H1 (cell line): Measurements from ENCODE around the gene GPER1. TPM values are rescaled to one million over a fixed set of nuclear protein-coding genes. Genes with fewer than 3 reads are reported as not detected.

ENCODE experiments used
- CTCF ChIA-PET: fragments of 300-600 bp; sonication (Branson Sonifier 250); formaldehyde crosslinking; loops from one replicate; lab custom pipeline; 2021; ENCODE audit not compliant: partially characterized antibody; lab: Charles Lee
- POLR2A ChIA-PET: fragments of 300-600 bp; sonication (Branson Sonifier 250); formaldehyde crosslinking; loops from one replicate; lab custom pipeline; 2021; ENCODE audit warnings: inconsistent platforms; ENCODE audit not compliant: partially characterized antibody; lab: Charles Lee
- DNase-seq, 2 experiments: peaks; one replicate each; pipeline versions ENCODE4 v3.0.0 to v3.0.0-alpha.2; 2010 to 2022; ENCODE audit warnings: low spot score in 2 of 2, low read depth in 1 of 2, mixed read lengths in 1 of 2
- FAIRE-seq: peaks from 2 replicates; lab custom pipeline; 2011; peaks lifted over from hg19 to GRCh38; lab: Jason Lieb, UNC
- H2AFZ ChIP-seq: 2 replicates; pipeline ENCODE4 v1.8.1; 2012; ENCODE audit warnings: low read length, inconsistent platforms
- H2AK5ac ChIP-seq: 2 replicates; pipeline ENCODE4 v1.6.1; 2013; ENCODE audit warnings: low read depth, low read length
- H2BK120ac ChIP-seq: replicated peaks from 2 replicates; pipeline ENCODE3; 2013; ENCODE audit warnings: low read depth, low read length, inconsistent platforms
- H2BK12ac ChIP-seq: 2 replicates; pipeline ENCODE4 v1.6.1; 2013; ENCODE audit warnings: low read depth, low read length
- H2BK15ac ChIP-seq: 2 replicates; pipeline ENCODE4 v1.6.1; 2013; ENCODE audit warnings: low read length
- H2BK20ac ChIP-seq: 2 replicates; pipeline ENCODE4 v1.6.1; 2013; ENCODE audit warnings: low read length
- H2BK5ac ChIP-seq: 2 replicates; pipeline ENCODE4 v1.6.1; 2013; ENCODE audit warnings: low read depth, low read length
- H3K14ac ChIP-seq: 2 replicates; pipeline ENCODE4 v1.6.1; 2013; ENCODE audit warnings: inconsistent platforms; ENCODE audit not compliant: insufficient read length
- H3K18ac ChIP-seq: 2 replicates; pipeline ENCODE4 v1.6.1; 2013; ENCODE audit warnings: low read length; ENCODE audit errors: extremely low read depth
- H3K23ac ChIP-seq: 2 replicates; pipeline ENCODE4 v1.6.1; 2013; ENCODE audit warnings: inconsistent platforms; ENCODE audit not compliant: insufficient read length
- H3K23me2 ChIP-seq: 2 replicates; pipeline ENCODE4 v1.6.1; 2013; ENCODE audit warnings: low read depth, low read length
- H3K27ac ChIP-seq: 2 replicates; pipeline ENCODE4 v1.6.1; 2011; ENCODE audit warnings: low read depth, low read length, inconsistent platforms
- H3K27me3 ChIP-seq, 4 experiments: replicated peaks in 1 of 4; 1 replicate in 1 of 4; 2 replicates in 3 of 4; pipeline versions ENCODE4 v1.6.1 to v1.8.1; 2011 to 2013; ENCODE audit warnings: low read length in 3 of 4, mild to moderate bottlenecking in 3 of 4, inconsistent platforms in 2 of 4, mixed read lengths in 2 of 4, moderate library complexity in 1 of 4; ENCODE audit not compliant: control insufficient read depth in 3 of 4, insufficient read depth in 3 of 4; ENCODE audit errors: extremely low read depth in 1 of 4
- H3K36me3 ChIP-seq, 4 experiments: 2 replicates each; pipeline versions ENCODE4 v1.6.1 to v1.8.1; 2011 to 2013; ENCODE audit warnings: mild to moderate bottlenecking in 4 of 4, low read length in 3 of 4, moderate library complexity in 2 of 4, control low read depth in 1 of 4, inconsistent platforms in 1 of 4; ENCODE audit not compliant: insufficient read depth in 4 of 4, control insufficient read depth in 2 of 4
- H3K4ac ChIP-seq: replicated peaks from 2 replicates; pipeline ENCODE3; 2013; ENCODE audit warnings: low read length, low read depth, mixed read lengths, inconsistent platforms; ENCODE audit not compliant: insufficient read length
- H3K4me1 ChIP-seq, 4 experiments: replicated peaks in 1 of 4; 1 replicate in 1 of 4; 2 replicates in 3 of 4; pipeline versions ENCODE4 v1.6.1 to v1.8.1; 2011 to 2013; ENCODE audit warnings: low read length in 3 of 4, inconsistent platforms in 2 of 4, mixed read lengths in 1 of 4; ENCODE audit not compliant: insufficient read depth in 4 of 4, control insufficient read depth in 3 of 4
- H3K4me2 ChIP-seq, 2 experiments: 2 replicates each; pipeline versions ENCODE4 v1.6.1 to v1.8.1; 2011 to 2013; ENCODE audit warnings: low read depth in 2 of 2, low read length in 2 of 2, control low read depth in 1 of 2, inconsistent platforms in 1 of 2, mild to moderate bottlenecking in 1 of 2; ENCODE audit not compliant: insufficient read depth in 1 of 2
- H3K4me3 ChIP-seq, 4 experiments: fragments of 200-600, 300-600 bp in 1 of 4; sonication (generic), shearing (Covaris generic), sonication (Bioruptor Twin) in 1 of 4; 2 replicates each; pipeline versions ENCODE4 v1.5.1 to v1.8.1; 2011 to 2016; ENCODE audit warnings: low read length in 4 of 4, low read depth in 3 of 4, control low read depth in 2 of 4, inconsistent platforms in 2 of 4, mild to moderate bottlenecking in 2 of 4, mixed read lengths in 1 of 4, moderate library complexity in 1 of 4; ENCODE audit not compliant: insufficient read depth in 2 of 4; ENCODE audit errors: extremely low read depth in 1 of 4
- H3K56ac ChIP-seq: replicated peaks from 2 replicates; pipeline ENCODE3; 2013; ENCODE audit warnings: low read depth, mild to moderate bottlenecking, mixed read lengths, low read length, inconsistent platforms; ENCODE audit not compliant: insufficient read length
- H3K79me1 ChIP-seq: 2 replicates; pipeline ENCODE4 v1.6.1; 2013; ENCODE audit warnings: low read depth, low read length, control low read depth
- H3K79me2 ChIP-seq, 2 experiments: 2 replicates each; pipeline versions ENCODE4 v1.6.1 to v1.8.1; 2012 to 2013; ENCODE audit warnings: low read length in 2 of 2, mild to moderate bottlenecking in 2 of 2, inconsistent platforms in 1 of 2; ENCODE audit not compliant: insufficient read depth in 2 of 2, control insufficient read depth in 1 of 2
- H3K9ac ChIP-seq, 4 experiments: replicated peaks in 1 of 4; 1 replicate in 1 of 4; 2 replicates in 3 of 4; pipeline versions ENCODE4 v1.6.1 to v1.8.1; 2011 to 2013; ENCODE audit warnings: low read depth in 3 of 4, low read length in 3 of 4, control low read depth in 2 of 4, mild to moderate bottlenecking in 2 of 4, moderate library complexity in 2 of 4, inconsistent platforms in 1 of 4; ENCODE audit errors: extremely low read depth in 1 of 4
- H3K9me3 ChIP-seq, 2 experiments: 2 replicates each; pipeline versions ENCODE4 v1.6.1 to v1.8.1; 2012 to 2013; ENCODE audit warnings: mild to moderate bottlenecking in 2 of 2, moderate library complexity in 2 of 2, control low read depth in 1 of 2, inconsistent platforms in 1 of 2, low read depth in 1 of 2, low read length in 1 of 2, mixed read lengths in 1 of 2; ENCODE audit not compliant: insufficient read depth in 2 of 2
- H4K20me1 ChIP-seq, 2 experiments: replicated peaks in 1 of 2; 2 replicates each; pipeline versions ENCODE3 to v1.8.1; 2011 to 2013; ENCODE audit warnings: inconsistent platforms in 2 of 2, low read length in 2 of 2, mild to moderate bottlenecking in 1 of 2; ENCODE audit not compliant: insufficient read depth in 2 of 2, control insufficient read depth in 1 of 2
- H4K5ac ChIP-seq: 2 replicates; pipeline ENCODE4 v1.6.1; 2013; ENCODE audit warnings: low read length, low read depth, mixed read lengths, inconsistent platforms; ENCODE audit not compliant: insufficient read length
- H4K8ac ChIP-seq: 2 replicates; pipeline ENCODE4 v1.8.0; 2013; ENCODE audit warnings: mild to moderate bottlenecking, moderate library complexity, low read length, inconsistent platforms; ENCODE audit not compliant: insufficient read depth; ENCODE audit errors: extremely low read depth
- H4K91ac ChIP-seq: replicated peaks from 2 replicates; pipeline ENCODE3; 2013; ENCODE audit warnings: low read length, mixed read lengths, inconsistent platforms; ENCODE audit not compliant: insufficient read length
- CHD1 ChIP-seq: IDR thresholded peaks from 2 replicates; pipeline ENCODE4 v1.6.1; 2012; ENCODE audit warnings: low read depth, low read length, improper control_type of control experiment
- EP300 ChIP-seq, 2 experiments: IDR thresholded peaks; 1 replicate in 1 of 2; 2 replicates in 1 of 2; pipeline ENCODE4 v1.6.1; 2011 to 2012; ENCODE audit warnings: low read depth in 2 of 2, low read length in 2 of 2, mild to moderate bottlenecking in 2 of 2, borderline replicate concordance in 1 of 2, inconsistent platforms in 1 of 2, moderate library complexity in 1 of 2
- EZH2 ChIP-seq: fragments of 200-600 bp; sonication (generic); IDR thresholded peaks from 2 replicates; pipeline ENCODE4 v1.7.1; 2012; ENCODE audit warnings: low read depth, mild to moderate bottlenecking, moderate library complexity, low read length, inconsistent platforms; ENCODE audit not compliant: severe bottlenecking
- PHF8 ChIP-seq: fragments of 200-600 bp; sonication (generic); conservative IDR thresholded peaks from 2 replicates; pipeline ENCODE4 v1.7.1; 2012; ENCODE audit warnings: low read depth, mild to moderate bottlenecking, inconsistent platforms, low read length, moderate library complexity
- POLR2AphosphoS5 ChIP-seq: IDR thresholded peaks from 2 replicates; pipeline ENCODE4 v1.6.1; 2011; ENCODE audit warnings: low read depth, low read length
- RXRA ChIP-seq: IDR thresholded peaks from 2 replicates; pipeline ENCODE4 v1.6.1; 2011; ENCODE audit warnings: low read depth, mild to moderate bottlenecking, low read length, moderate library complexity; ENCODE audit not compliant: insufficient read depth
- SP1 ChIP-seq: IDR thresholded peaks from 2 replicates; pipeline ENCODE4 v1.6.1; 2011; ENCODE audit warnings: low read depth, low read length
- WGBS, 2 experiments: shearing (Covaris generic) in 1 of 2; methylation state at CpG; one replicate each; pipeline versions ENCODE4 v1.1.6 to v1.1.7; 2013 to 2015; ENCODE audit warnings: low lambda C conversion rate in 2 of 2, mixed read lengths in 2 of 2, inconsistent platforms in 1 of 2, low coverage in 1 of 2, missing lambda C conversion rate in 1 of 2; ENCODE audit not compliant: insufficient replicate concordance in 2 of 2, insufficient coverage in 1 of 2, insufficient read length in 1 of 2; ENCODE audit errors: extremely low coverage in 1 of 2, missing lambda C conversion rate in 1 of 2; 5-methylcytosine and 5-hydroxymethylcytosine counted together
- polyA plus RNA-seq, 7 experiments: library from polyadenylated mRNA; depleted of rRNA in 3 of 7; stranded (reverse) in 5 of 7; unstranded in 2 of 7; fragments of >200 nt in 5 of 7; fragments of 200-250 nt in 2 of 7; gene quantifications; 1 replicate in 5 of 7; 2 replicates in 1 of 7; 4 replicates in 1 of 7; pipeline versions ENCODE4 v1.2.1 to v1.2.3, GENCODE V29; 2011 to 2013; ENCODE audit warnings: missing spikeins in 2 of 7, mixed read lengths in 2 of 7
- total RNA-seq: library from RNA; stranded (reverse); fragmentation: NEBNext Ultra II Directional; extraction: Animal tissue kit (Norgen Biotek cat#: 25700); gene quantifications from 2 replicates; pipeline ENCODE4 v1.2.1, GENCODE V29; 2021

GPER1 gene
- total and polyA plus RNA-seq, 2 of the 8 experiments (the other 6 are each of a cell fraction or from before 2014, with no cell fraction given) = 0.24 to 0.47 TPM

GRCh38 chr7:1074593-1075431, 13.1 kb upstream of the GPER1 start:
- CTCF ChIA-PET = interaction anchor here (0.6 to 12.1 kb wide), 11 partner anchors 9 to 102 kb away, joined by 3 to 83 read pairs (median 5); partner anchors contain the start of gene GPER1
- FAIRE-seq = no peak

More at GRCh38 chr7:1074593-1075431, 13.1 kb upstream of the GPER1 start:
- no peak overlapping the region for H3K14ac ChIP-seq
- H3K4ac ChIP-seq = no peak overlapping the region
- H2BK120ac ChIP-seq = no peak overlapping the region
- no peak overlapping the region for H4K5ac ChIP-seq
- H3K56ac ChIP-seq = no peak overlapping the region
- POLR2A ChIA-PET = interaction anchor here (1.1 kb wide), 1 partner anchor 80 kb away, joined by 3 read pairs; no protein-coding TSS in a partner anchor
- H3K9me3 ChIP-seq = peaks cover 6 to 7% of the 10 kb centered on the region in 2 experiments; a peak in 3 of 4 replicates
- TF ChIP-seq CHD1 = no peak
- TF ChIP-seq POLR2AphosphoS5 = no peak
- no peak for TF ChIP-seq EZH2
- no peak for TF ChIP-seq EP300 (IDR thresholded peaks at IDR 0.05; ENCODE audit: borderline replicate concordance in 1 of 2, low read depth in 2 of 2, low read length in 2 of 2)
- TF ChIP-seq SP1 = no peak
- TF ChIP-seq PHF8 = no peak
- no peak for TF ChIP-seq RXRA
- H3K27me3 ChIP-seq = no peaks in the 10 kb centered on the region
- H2BK12ac ChIP-seq = no peak overlapping the region
- no peak overlapping the region for H2BK5ac ChIP-seq
- no peak for DNase-seq
- no peak overlapping the region for H3K4me3 ChIP-seq
- no peak overlapping the region; the same call in 1 of the 2 replicates for H3K27ac ChIP-seq
- no peak overlapping the region for H3K9ac ChIP-seq
- peaks cover 5% of the 10 kb centered on the region; the same call in 1 of the 2 replicates for H3K23me2 ChIP-seq
- peak overlapping the region; percentile 57; the same call in 1 of the 2 replicates for H4K8ac ChIP-seq
- no peak overlapping the region for H3K18ac ChIP-seq
- peaks cover 0 to 2% of the 10 kb centered on the region in 2 experiments; a peak in 1 of 4 replicates for H3K79me2 ChIP-seq
- H3K4me2 ChIP-seq = no peak overlapping the region
- H2BK20ac ChIP-seq = no peak overlapping the region
- H2BK15ac ChIP-seq = no peak overlapping the region
- H4K91ac ChIP-seq = no peak overlapping the region
- no peak overlapping the region for H3K23ac ChIP-seq
- H3K36me3 ChIP-seq = no peaks in the 10 kb centered on the region
- peaks cover 6% of the 10 kb centered on the region for H3K79me1 ChIP-seq
- H2AFZ ChIP-seq = no peak overlapping the region
- 88% methylated on average over 26 of the region's 30 CpGs; no CpG with 5 or more reads in 1 of the 2 experiments for WGBS, 2 experiments
- no peak overlapping the region for H2AK5ac ChIP-seq
- peaks cover 0 to 8% of the 10 kb centered on the region in 2 experiments for H4K20me1 ChIP-seq
- no peaks in the 10 kb centered on the region; a peak in 2 of 7 replicates for H3K4me1 ChIP-seq
